Left ventricle myocardium superior (tissue), 1 donor: ENCODE measurements around the gene EBF3. TPM values are rescaled to one million over a fixed set of nuclear protein-coding genes. Genes with fewer than 3 reads are reported as not detected.

Source experiments
- ATAC-seq: fragments of 200-7000 bp; cut with Tn5 transposase; one replicate; pipeline ENCODE4 v1.9.1; 2020; ENCODE audit warnings: mild to moderate bottlenecking, moderate library complexity
- DNase-seq: peaks from one replicate; pipeline ENCODE4 v3.0.0-alpha.2; 2020
- intact Hi-C: fragments of 100-400 bp; cut with micrococcal nuclease; formaldehyde crosslinking; loops from one replicate; pipeline ENCODE4 v1.11.0; 2022
- total RNA-seq: library from RNA; stranded (reverse); fragmentation: NEBNext Ultra II Directional; extraction: Animal tissue kit (Norgen Biotek cat#: 25700); gene quantifications from one replicate; pipeline ENCODE4 v1.2.1, GENCODE V29; 2021
- donor health status: DM: no; HTN: yes; CAD: no; lungs with severe emphysema.

EBF3 gene
- total RNA-seq, 1 donor from 2014 or later: 7.1 TPM

- DNase-seq (no peak), ATAC-seq (no peak)
- intact Hi-C loops: no loop called here
Observed at GRCh38 chr10:129833994-129834739, 129.9 kb downstream of the EBF3 start.

GRCh38 chr10:129833468-129833950, 130.6 kb downstream of the EBF3 start:
- DNase-seq (no peak), ATAC-seq (no peak)
- intact Hi-C loops: no loop called here

DNA sequence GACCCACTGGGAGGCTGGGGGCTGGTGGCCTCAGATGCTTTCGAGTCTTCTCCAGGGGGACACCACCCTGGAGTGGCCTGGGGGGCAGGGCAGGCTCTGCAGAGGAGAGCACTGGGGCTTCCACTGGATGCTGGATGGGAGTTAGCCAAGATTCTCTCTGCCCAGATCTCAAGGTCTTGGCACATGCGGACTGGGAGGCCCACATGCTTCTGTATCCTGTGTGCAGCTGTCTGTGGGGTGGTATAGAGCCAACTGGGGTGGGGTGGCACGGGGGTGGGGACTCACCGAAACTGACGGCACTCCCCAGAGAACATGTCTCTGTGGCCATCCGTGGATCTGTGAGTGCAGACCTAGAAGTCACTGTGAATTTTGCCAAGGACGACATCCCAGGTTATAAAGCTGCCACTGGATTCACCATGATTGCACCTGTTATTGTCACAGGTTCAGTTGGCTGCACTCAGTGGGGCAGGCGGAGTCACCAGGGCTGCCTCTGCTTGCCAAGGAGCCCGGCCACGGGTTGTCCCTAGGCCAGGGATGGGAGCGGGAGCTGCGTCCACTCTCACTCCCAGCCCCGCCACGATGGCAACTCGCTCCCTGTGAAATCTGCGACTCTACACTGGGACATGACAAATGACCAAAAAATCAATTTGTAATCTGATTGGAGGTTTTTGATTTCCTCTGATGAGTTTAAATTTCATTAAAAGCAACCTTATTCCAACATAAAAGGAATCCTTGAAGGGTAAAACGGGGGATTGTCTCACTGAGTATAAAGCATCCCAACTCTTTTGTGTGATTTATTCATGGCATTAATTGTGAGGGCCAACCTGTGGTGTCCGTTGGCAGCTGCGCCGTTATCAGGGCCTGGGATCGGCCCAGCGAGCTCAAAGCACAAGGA, 131.3 kb downstream of the EBF3 start:
- intact Hi-C loops: no loop called here
- DNase-seq (no peak), ATAC-seq (no peak)

- ATAC-seq (no peak), DNase-seq (no peak)
- intact Hi-C loops: no loop called here
Observed at GRCh38 chr10:129831150-129831549, 132.9 kb downstream of the EBF3 start.

DNA sequence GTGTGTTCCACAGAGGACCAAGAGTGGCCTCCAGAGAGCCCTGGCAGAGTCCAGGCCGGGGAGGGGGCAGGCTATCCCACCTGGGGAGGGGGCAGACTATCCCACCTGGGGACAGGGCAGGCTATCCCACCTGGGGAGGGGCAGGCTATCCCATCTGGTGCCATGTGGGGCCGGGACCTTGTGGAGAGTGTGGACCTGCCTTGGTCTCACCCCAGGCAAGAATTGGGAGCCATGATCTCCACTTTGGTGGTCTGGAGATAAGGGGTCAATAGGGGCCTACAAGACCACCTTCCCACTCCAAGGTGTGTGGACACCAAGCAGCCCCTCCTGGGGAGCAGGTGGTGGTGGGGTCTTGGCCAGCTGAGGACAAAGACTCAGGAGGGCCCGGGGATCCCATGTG, 138.2 kb downstream of the EBF3 start:
- DNase-seq (no peak), ATAC-seq (no peak)
- intact Hi-C loops: no loop called here

- intact Hi-C loops: no loop called here
- no peak for ATAC-seq
- DNase-seq: no peak
Observed at GRCh38 chr10:129825221-129825620, 138.9 kb downstream of the EBF3 start.

GRCh38 chr10:129820451-129820850, 143.6 kb downstream of the EBF3 start:
- intact Hi-C loops: no loop called here
- DNase-seq: no peak
- ATAC-seq: no peak

DNA sequence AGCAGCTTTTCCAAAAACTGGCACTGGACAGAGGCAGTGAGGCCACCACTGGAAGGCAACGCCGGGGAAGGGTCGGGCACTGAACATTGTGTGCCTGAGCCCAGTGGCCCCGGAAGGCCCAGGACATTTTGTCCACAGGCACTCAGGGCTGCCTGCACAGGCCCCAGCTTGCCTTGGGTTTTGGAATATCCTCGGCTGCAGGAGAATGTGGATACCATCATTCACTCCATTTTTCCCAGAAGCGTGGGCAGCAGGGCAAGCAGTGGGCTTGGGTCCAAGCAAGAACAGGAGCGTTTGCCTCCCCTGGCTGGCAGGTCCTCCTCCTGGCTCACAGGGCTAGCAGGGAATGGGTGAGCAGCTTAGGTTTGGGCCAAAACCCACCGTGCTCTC, 147.4 kb downstream of the EBF3 start:
- DNase-seq: no peak
- intact Hi-C loops: no loop called here
- no peak for ATAC-seq

DNA sequence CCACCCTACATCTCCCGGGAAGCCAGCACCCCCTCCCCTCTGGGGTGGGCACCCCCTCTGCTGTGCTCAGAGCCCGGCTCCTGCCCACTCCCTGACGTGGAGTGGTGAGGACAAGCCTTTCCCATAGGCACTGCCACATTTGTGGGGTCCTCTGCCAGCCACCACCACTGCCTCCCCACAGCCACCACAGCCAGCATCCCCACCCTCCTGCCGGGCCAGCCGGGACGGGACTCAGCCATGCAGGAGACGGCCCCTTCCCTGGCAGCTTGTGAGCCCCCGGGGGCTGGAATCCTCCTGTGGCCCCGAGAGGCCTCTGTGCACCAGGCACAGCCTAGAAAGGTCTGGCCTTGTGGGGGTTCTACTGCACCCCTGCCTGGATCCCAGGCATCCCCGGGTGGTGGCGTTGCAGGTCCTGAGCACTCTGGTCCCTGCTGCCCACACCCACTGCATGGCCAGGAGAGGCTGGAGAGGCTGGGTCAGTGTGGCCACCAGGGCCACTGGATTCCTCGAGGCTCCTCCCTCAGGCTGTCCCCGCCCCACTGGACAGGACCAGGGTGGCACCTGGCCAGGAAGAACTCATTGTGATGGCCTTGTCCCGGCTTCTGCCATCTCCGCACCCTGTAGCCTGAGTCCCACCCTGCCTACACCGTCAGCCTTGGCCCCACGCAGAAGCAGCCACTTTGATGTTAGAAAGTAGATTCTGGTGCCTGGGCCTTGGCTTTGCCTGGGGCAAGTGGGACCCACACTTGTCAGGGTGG, 148.0 kb downstream of the EBF3 start:
- ATAC-seq: no peak
- DNase-seq: no peak
- intact Hi-C loops: no loop called here

GRCh38 chr10:129814681-129815646, 149.1 kb downstream of the EBF3 start:
- DNase-seq (no peak), ATAC-seq (no peak)
- intact Hi-C loops: no loop called here

GRCh38 chr10:129812398-129812797, 151.7 kb downstream of the EBF3 start:
- ATAC-seq (no peak), DNase-seq (no peak)
- intact Hi-C loops: no loop called here

GRCh38 chr10:129811208-129811607, 152.9 kb downstream of the EBF3 start:
- no peak for ATAC-seq
- DNase-seq: no peak
- intact Hi-C loops: no loop called here

DNA sequence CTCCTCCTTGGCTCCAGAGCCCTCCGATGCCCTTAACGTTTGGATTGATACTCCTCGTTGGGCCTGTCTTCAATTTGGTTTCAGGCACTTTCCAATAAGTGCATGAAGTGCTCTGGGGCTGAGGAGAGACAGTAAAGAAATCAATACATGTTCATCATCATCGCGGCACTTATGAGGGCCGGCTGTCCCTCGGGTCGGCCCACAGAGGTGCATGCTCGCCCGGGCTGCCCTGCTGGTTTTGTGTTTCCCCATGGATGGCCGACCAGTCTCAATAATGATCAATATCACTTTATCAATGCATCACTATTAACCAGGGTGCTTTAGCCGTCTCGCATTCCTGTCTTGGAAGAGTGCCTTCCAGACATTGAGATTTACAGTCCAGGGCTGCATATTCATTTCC, 154.2 kb downstream of the EBF3 start:
- intact Hi-C loops: no loop called here
- ATAC-seq: no peak
- no peak for DNase-seq

- ATAC-seq (no peak), DNase-seq (no peak)
- intact Hi-C loops: no loop called here
Observed at GRCh38 chr10:129809431-129809830, 154.6 kb downstream of the EBF3 start.

DNA sequence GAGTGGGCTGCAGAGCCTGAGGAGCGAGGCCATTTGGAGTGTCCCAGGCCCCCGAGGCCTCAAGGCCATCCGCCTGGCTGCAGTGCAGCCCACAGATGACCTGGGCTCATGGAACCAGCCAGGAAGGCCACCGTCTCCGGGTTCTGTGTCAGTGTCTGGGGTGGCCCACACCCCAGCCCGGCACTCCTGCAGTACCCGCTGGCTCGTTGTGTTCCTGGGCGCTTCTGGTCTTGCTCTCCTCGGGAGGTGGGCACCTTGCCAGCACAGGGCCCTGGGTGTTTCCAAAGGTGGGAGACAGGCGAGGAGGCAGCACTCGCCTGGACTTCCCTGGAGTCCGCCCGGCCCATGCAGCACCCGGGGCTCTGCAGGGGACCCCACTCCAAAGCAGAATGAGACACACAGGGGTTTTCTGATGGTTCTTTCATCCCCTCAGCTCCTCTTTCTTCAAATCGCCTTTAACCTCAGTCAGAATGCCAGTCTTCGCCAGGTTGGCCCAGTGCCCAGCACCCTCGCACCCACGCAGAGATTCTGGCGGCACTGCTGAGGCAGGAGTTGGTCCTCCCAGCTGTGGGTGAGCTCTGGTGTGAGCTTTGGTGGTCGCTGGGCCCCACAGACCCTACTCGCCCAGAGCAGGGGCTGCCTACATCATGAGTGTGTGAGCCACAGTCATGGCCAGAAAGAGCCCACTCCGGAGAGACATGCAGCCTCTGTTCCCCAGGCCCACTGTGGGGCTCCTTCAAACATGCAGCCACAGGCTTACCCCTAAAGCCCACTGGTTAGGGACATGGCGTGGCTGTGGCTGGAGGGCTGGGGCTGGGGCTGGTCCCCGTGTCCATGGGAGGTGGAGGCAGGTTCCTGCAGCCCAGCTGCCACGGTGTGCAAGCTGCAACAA, 155.7 kb downstream of the EBF3 start:
- intact Hi-C loops: no loop called here
- ATAC-seq: no peak
- no peak for DNase-seq

GRCh38 chr10:129807211-129807610, 156.9 kb downstream of the EBF3 start:
- intact Hi-C loops: no loop called here
- ATAC-seq (no peak), DNase-seq (no peak)

DNA sequence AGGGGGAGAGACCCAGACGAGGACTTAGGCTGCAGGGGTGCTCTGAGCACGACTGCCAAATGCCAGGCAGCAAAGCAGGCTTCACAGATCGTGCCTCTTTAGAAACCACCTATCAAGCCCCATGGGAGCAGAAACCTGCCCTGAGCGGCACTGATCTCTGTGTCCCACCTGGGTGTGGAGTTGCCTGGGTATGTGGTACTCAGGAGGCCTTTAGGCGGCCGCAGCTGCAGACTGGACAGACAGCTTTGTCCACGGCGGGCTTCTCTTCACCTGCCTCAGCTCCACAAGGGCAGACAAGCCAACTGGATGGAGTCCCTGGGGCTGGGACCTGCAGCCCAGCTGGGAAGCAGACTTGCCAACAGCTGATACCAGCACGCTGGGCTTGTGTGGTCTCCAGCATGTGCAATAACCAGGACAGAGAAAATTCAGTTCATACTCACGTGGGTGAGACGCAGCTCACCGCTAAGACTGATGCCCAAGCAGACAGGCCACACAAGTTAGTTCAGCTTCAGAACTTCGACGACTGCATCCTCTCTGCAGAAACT, 163.2 kb downstream of the EBF3 start:
- ATAC-seq: no peak
- intact Hi-C loops: no loop called here

More for the DNA sequence above, 163.2 kb downstream of the EBF3 start:
- DNase-seq: no peak
